CD14-positive monocyte (primary cell): ENCODE measurements around the gene SERTAD3. TPM values are rescaled to one million over a fixed set of nuclear protein-coding genes. Genes with fewer than 3 reads are reported as not detected.

Experiments
- DNase-seq, 3 donors: peaks; one replicate each; pipeline ENCODE4 v3.0.0-alpha.2; 2011 to 2022
- H2AFZ ChIP-seq: 2 replicates; pipeline ENCODE4 v1.6.0; 2012; ENCODE audit warnings: mild to moderate bottlenecking, low read depth, low read length, inconsistent platforms; ENCODE audit not compliant: insufficient read depth, poor library complexity, severe bottlenecking
- H3K27ac ChIP-seq, 2 donors: 1 replicate in 1 of 2; 2 replicates in 1 of 2; pipeline ENCODE4 v1.5.1; 2012 to 2013; ENCODE audit warnings: low read length in 2 of 2, control low read depth in 1 of 2, inconsistent platforms in 1 of 2, low read depth in 1 of 2, mild to moderate bottlenecking in 1 of 2
- H3K27me3 ChIP-seq, 2 donors: one replicate each; pipeline versions ENCODE4 v1.6.0 to v1.6.1; 2011 to 2013; ENCODE audit warnings: low read length in 2 of 2; ENCODE audit not compliant: control insufficient read depth in 2 of 2, insufficient read depth in 2 of 2
- H3K36me3 ChIP-seq, 2 donors: replicated peaks in 1 of 2; 1 replicate in 1 of 2; 2 replicates in 1 of 2; pipeline versions ENCODE4 v1.5.1 to v1.6.1; 2012 to 2013; ENCODE audit warnings: low read length in 2 of 2, control low read depth in 1 of 2, inconsistent platforms in 1 of 2, mild to moderate bottlenecking in 1 of 2; ENCODE audit not compliant: insufficient read depth in 2 of 2, control insufficient read depth in 1 of 2
- H3K4me1 ChIP-seq, 2 donors: 1 replicate in 1 of 2; 2 replicates in 1 of 2; pipeline versions ENCODE4 v1.5.1 to v1.6.1; 2012 to 2013; ENCODE audit warnings: low read length in 2 of 2, control low read depth in 1 of 2, inconsistent platforms in 1 of 2, mild to moderate bottlenecking in 1 of 2, moderate library complexity in 1 of 2; ENCODE audit not compliant: insufficient read depth in 2 of 2, control insufficient read depth in 1 of 2
- H3K4me2 ChIP-seq: replicated peaks from 2 replicates; pipeline ENCODE3; 2012; ENCODE audit warnings: low read length, moderate library complexity, mild to moderate bottlenecking; ENCODE audit not compliant: poor library complexity, severe bottlenecking; ENCODE audit errors: extremely low read depth
- H3K4me3 ChIP-seq, 3 experiments: fragments of 200-600 bp in 1 of 3; sonication (generic) in 1 of 3; replicated peaks in 1 of 3; 1 replicate in 2 of 3; 2 replicates in 1 of 3; pipeline ENCODE4 v1.5.1; 2011 to 2013; ENCODE audit warnings: low read length in 3 of 3, mild to moderate bottlenecking in 3 of 3, control low read depth in 2 of 3, low read depth in 2 of 3, inconsistent platforms in 1 of 3, moderate library complexity in 1 of 3
- H3K79me2 ChIP-seq: 2 replicates; pipeline ENCODE4 v1.6.0; 2012; ENCODE audit warnings: mild to moderate bottlenecking, control low read depth, inconsistent platforms, low read length, moderate library complexity; ENCODE audit not compliant: insufficient read depth
- H3K9ac ChIP-seq: 2 replicates; pipeline ENCODE4 v1.6.0; 2017; ENCODE audit warnings: low read length, mild to moderate bottlenecking; ENCODE audit not compliant: insufficient read depth, poor library complexity, severe bottlenecking
- H3K9me3 ChIP-seq, 2 donors: replicated peaks in 1 of 2; 1 replicate in 1 of 2; 2 replicates in 1 of 2; pipeline versions ENCODE4 v1.5.1 to v1.6.1; 2012 to 2013; ENCODE audit warnings: low read length in 2 of 2, control low read depth in 1 of 2; ENCODE audit not compliant: control insufficient read depth in 1 of 2, insufficient read depth in 1 of 2
- H4K20me1 ChIP-seq: 2 replicates; pipeline ENCODE4 v1.6.0; 2012; ENCODE audit warnings: mild to moderate bottlenecking, low read length, control low read depth, moderate library complexity; ENCODE audit not compliant: insufficient read depth
- H3K27ac Mint-ChIP-seq, 7 donors: one replicate each; pipeline ENCODE4 v1.8.0; 2020; ENCODE audit warnings: mild to moderate bottlenecking in 7 of 7, mixed read lengths in 7 of 7, moderate library complexity in 6 of 7, inconsistent platforms in 2 of 7
- H3K27me3 Mint-ChIP-seq, 3 donors: one replicate each; pipeline ENCODE4 v1.8.0; 2021 to 2022; ENCODE audit warnings: low read depth in 3 of 3, mild to moderate bottlenecking in 3 of 3, mixed read lengths in 3 of 3, moderate library complexity in 3 of 3, inconsistent platforms in 1 of 3
- H3K36me3 Mint-ChIP-seq, 2 donors: one replicate each; pipeline ENCODE4 v1.8.0; 2020; ENCODE audit warnings: mixed read lengths in 2 of 2, inconsistent platforms in 1 of 2, mild to moderate bottlenecking in 1 of 2
- H3K4me1 Mint-ChIP-seq: one replicate; pipeline ENCODE4 v1.8.0; 2020; ENCODE audit warnings: mild to moderate bottlenecking, mixed read lengths
- H3K4me3 Mint-ChIP-seq, 2 donors: one replicate each; pipeline ENCODE4 v1.8.0; 2020; ENCODE audit warnings: mild to moderate bottlenecking in 2 of 2, mixed read lengths in 2 of 2, moderate library complexity in 1 of 2
- H3K9me3 Mint-ChIP-seq, 7 donors: one replicate each; pipeline ENCODE4 v1.8.0; 2020 to 2022; ENCODE audit warnings: mixed read lengths in 7 of 7, mild to moderate bottlenecking in 6 of 7, moderate library complexity in 6 of 7, inconsistent platforms in 2 of 7
- CTCF ChIP-seq: fragments of 200-600 bp; IDR thresholded peaks from one replicate; pipeline ENCODE4 v1.8.0; 2022; ENCODE audit warnings: antibody characterized with exemption, mild to moderate bottlenecking
- WGBS: methylation state at CpG from one replicate; pipeline ENCODE4 v1.1.5; 2013; ENCODE audit warnings: missing lambda C conversion rate; ENCODE audit not compliant: insufficient coverage; 5-methylcytosine and 5-hydroxymethylcytosine counted together
- intact Hi-C, 2 donors: fragments of 100-400 bp; cut with micrococcal nuclease; formaldehyde crosslinking; loops; one replicate each; pipeline versions ENCODE4 v1.15.0 to v1.15.1; 2023
- polyA plus RNA-seq, 3 donors: library from polyadenylated mRNA; depleted of rRNA in 1 of 3; unstranded in 2 of 3; stranded (reverse) in 1 of 3; fragments of 300-500 nt in 2 of 3; fragments of >200 nt in 1 of 3; fragmentation: Illumina TruSeq in 2 of 3; gene quantifications; 1 replicate in 2 of 3; 2 replicates in 1 of 3; pipeline ENCODE4 v1.2.3, GENCODE V29; 2012 to 2021

The SERTAD3 gene
- polyA plus RNA-seq, 3 donors: 30.4 to 57.2 (median 49.4) TPM

GRCh38 chr19:40411958-40412499 is 32.1 kb downstream of the SERTAD3 start:
- Histone ChIP-seq H3K4me2 (no peak overlapping the region), H3K27me3 (no peaks in the 10 kb centered on the region), H3K36me3 (no peaks in the 10 kb centered on the region), H3K4me1 (peaks cover 31 to 33% of the 10 kb centered on the region in 2 donors), H2AFZ (no peak overlapping the region), H4K20me1 (no peaks in the 10 kb centered on the region), H3K4me3 (no peak overlapping the region), H3K27ac (no peak overlapping the region), H3K9me3 (no peaks in the 10 kb centered on the region), H3K9ac (no peak overlapping the region), H3K79me2 (no peaks in the 10 kb centered on the region)
- peaks cover 0 to 3% (median 0%) of the 10 kb centered on the region in 7 donors for H3K9me3 Mint-ChIP-seq
- DNase-seq: no peak
- intact Hi-C loops: no loop called here
- H3K27ac Mint-ChIP-seq: peak overlapping the region in 1 of 7 donors; percentile 3
- 90% methylated on average over 4 of the region's 8 CpGs for WGBS
- peaks cover 3 to 10% (median 9%) of the 10 kb centered on the region in 3 donors for H3K27me3 Mint-ChIP-seq
- no peak for TF ChIP-seq CTCF
- H3K4me1 Mint-ChIP-seq: peaks cover 39% of the 10 kb centered on the region
- no peaks in the 10 kb centered on the region for H3K36me3 Mint-ChIP-seq
- no peak overlapping the region for H3K4me3 Mint-ChIP-seq

- Histone ChIP-seq H3K27me3 (no peaks in the 10 kb centered on the region), H3K4me1 (peaks cover 24 to 25% of the 10 kb centered on the region in 2 donors), H4K20me1 (no peaks in the 10 kb centered on the region), H3K9ac (peak overlapping the region; percentile 4), H3K27ac (no peak overlapping the region), H3K9me3 (no peaks in the 10 kb centered on the region), H3K4me3 (no peak overlapping the region), H3K79me2 (no peaks in the 10 kb centered on the region), H3K4me2 (no peak overlapping the region), H2AFZ (no peak overlapping the region), H3K36me3 (no peaks in the 10 kb centered on the region)
- Mint-ChIP-seq H3K27ac (no peak overlapping the region), H3K9me3 (peaks cover 0 to 3% (median 0%) of the 10 kb centered on the region in 7 donors), H3K27me3 (peaks cover 3 to 11% (median 8%) of the 10 kb centered on the region in 3 donors), H3K4me1 (peaks cover 31% of the 10 kb centered on the region), H3K36me3 (no peaks in the 10 kb centered on the region), H3K4me3 (no peak overlapping the region)
- no peak for TF ChIP-seq CTCF
- 58% methylated on average over 8 of the region's 16 CpGs for WGBS
- no peak for DNase-seq
- intact Hi-C loops: no loop called here
These were observed 32.9 kb downstream of the SERTAD3 start for GRCh38 chr19:40411125-40411842.
